DND-41 (cell line): ENCODE data around the gene DYRK1A.

ENCODE experiments used
- EZH2 ChIP-seq: IDR thresholded peaks from 3 replicates; pipeline ENCODE4 v1.6.1; 2012; ENCODE audit warnings: borderline replicate concordance, low read depth, mild to moderate bottlenecking, moderate library complexity, low read length, inconsistent platforms; ENCODE audit not compliant: severe bottlenecking
- TF ChIP-seq, protein P1 (sequence below): IDR thresholded peaks from 2 replicates; pipeline ENCODE4 v1.5.1; 2012; ENCODE audit warnings: borderline replicate concordance, low read length, moderate library complexity, mild to moderate bottlenecking; ENCODE audit not compliant: poor library complexity, severe bottlenecking; ENCODE audit errors: extremely low read depth

DNA sequence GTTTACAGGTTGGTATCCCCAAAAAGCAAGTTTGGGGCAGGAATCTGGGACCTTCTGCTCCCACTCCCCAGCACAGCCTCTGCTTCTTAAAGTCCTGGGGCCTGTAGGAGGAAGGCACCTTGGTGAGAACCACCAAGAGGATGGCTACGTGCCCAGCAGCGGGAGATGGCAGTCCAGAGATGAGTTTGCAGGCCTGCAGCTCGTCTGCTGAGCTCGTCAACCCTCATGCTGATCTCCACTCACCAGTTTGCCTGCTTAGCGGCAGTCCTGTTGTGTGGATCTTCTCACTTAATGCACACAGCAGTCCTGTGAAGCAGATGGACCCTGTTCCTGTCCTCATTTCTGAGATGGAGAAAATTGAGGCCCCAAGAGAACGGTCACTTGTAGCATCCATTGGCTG lies 160.5 kb downstream of the DYRK1A start:
- TF ChIP-seq, protein P1, sequence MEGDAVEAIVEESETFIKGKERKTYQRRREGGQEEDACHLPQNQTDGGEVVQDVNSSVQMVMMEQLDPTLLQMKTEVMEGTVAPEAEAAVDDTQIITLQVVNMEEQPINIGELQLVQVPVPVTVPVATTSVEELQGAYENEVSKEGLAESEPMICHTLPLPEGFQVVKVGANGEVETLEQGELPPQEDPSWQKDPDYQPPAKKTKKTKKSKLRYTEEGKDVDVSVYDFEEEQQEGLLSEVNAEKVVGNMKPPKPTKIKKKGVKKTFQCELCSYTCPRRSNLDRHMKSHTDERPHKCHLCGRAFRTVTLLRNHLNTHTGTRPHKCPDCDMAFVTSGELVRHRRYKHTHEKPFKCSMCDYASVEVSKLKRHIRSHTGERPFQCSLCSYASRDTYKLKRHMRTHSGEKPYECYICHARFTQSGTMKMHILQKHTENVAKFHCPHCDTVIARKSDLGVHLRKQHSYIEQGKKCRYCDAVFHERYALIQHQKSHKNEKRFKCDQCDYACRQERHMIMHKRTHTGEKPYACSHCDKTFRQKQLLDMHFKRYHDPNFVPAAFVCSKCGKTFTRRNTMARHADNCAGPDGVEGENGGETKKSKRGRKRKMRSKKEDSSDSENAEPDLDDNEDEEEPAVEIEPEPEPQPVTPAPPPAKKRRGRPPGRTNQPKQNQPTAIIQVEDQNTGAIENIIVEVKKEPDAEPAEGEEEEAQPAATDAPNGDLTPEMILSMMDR: no peak
- no peak for TF ChIP-seq EZH2
